Calu3 (cell line): ENCODE results near the gene NPL. TPM values are rescaled to one million over a fixed set of nuclear protein-coding genes. Genes with fewer than 3 reads are reported as not detected.

Experiments used
- Bru-seq: library from RNA; stranded (reverse); fragments of 400-500 nt; gene quantifications from one replicate; lab custom pipeline; 2021; lab: Mats Ljungman, UMichigan
- BruChase-seq, 2 experiments: library from RNA; stranded (reverse); fragments of 400-500 nt; gene quantifications; one replicate each; lab custom pipeline; 2021; lab: Mats Ljungman, UMichigan
- BruUV-seq: library from RNA; stranded (reverse); fragments of 400-500 nt; replicated peaks from 2 replicates; lab custom pipeline; 2021; lab: Mats Ljungman, UMichigan
- CTCF ChIA-PET: fragments of 300-600 bp; sonication (Branson Sonifier 250); formaldehyde crosslinking; loops from one replicate; lab custom pipeline; 2022; ENCODE audit warnings: antibody characterized with exemption; lab: Charles Lee
- DNase-seq: peaks from one replicate; pipeline ENCODE4 v3.0.0; 2022
- H3K27ac Mint-ChIP-seq: one replicate; pipeline ENCODE4 v1.8.0; 2022; ENCODE audit warnings: mixed read lengths; ENCODE audit not compliant: unreplicated experiment
- H3K27me3 Mint-ChIP-seq: one replicate; pipeline ENCODE4 v1.8.0; 2022; ENCODE audit warnings: mixed read lengths; ENCODE audit not compliant: unreplicated experiment
- H3K36me3 Mint-ChIP-seq: one replicate; pipeline ENCODE4 v1.8.0; 2022; ENCODE audit warnings: mild to moderate bottlenecking, moderate library complexity, mixed read lengths; ENCODE audit not compliant: insufficient read depth, unreplicated experiment
- H3K4me1 Mint-ChIP-seq: one replicate; pipeline ENCODE4 v1.8.0; 2022; ENCODE audit warnings: mild to moderate bottlenecking, low read depth, mixed read lengths; ENCODE audit not compliant: unreplicated experiment
- H3K4me3 Mint-ChIP-seq: one replicate; pipeline ENCODE4 v1.8.0; 2022; ENCODE audit warnings: mild to moderate bottlenecking, low read depth, moderate library complexity, mixed read lengths; ENCODE audit not compliant: unreplicated experiment
- H3K9me3 Mint-ChIP-seq: one replicate; pipeline ENCODE4 v1.8.0; 2022; ENCODE audit warnings: low read depth, mixed read lengths; ENCODE audit not compliant: unreplicated experiment
- intact Hi-C: fragments of 100-400 bp; cut with micrococcal nuclease; formaldehyde crosslinking; loops from one replicate; pipeline ENCODE4 v1.10.0; 2022; ENCODE audit not compliant: unreplicated experiment
- long read RNA-seq: library from polyadenylated mRNA; stranded (forward); transcript quantifications from one replicate; pipeline ENCODE4 v2.0.0, GENCODE V29; 2022
- total RNA-seq: library from RNA; stranded (reverse); gene quantifications from 2 replicates; pipeline ENCODE4 v1.2.3, GENCODE V29; 2022
- TF ChIP-seq, protein P1 (sequence below): fragments of 200-600 bp; IDR thresholded peaks from one replicate; pipeline ENCODE4 v1.8.0; 2022; ENCODE audit warnings: antibody characterized with exemption; ENCODE audit not compliant: unreplicated experiment

NPL gene, protein sequence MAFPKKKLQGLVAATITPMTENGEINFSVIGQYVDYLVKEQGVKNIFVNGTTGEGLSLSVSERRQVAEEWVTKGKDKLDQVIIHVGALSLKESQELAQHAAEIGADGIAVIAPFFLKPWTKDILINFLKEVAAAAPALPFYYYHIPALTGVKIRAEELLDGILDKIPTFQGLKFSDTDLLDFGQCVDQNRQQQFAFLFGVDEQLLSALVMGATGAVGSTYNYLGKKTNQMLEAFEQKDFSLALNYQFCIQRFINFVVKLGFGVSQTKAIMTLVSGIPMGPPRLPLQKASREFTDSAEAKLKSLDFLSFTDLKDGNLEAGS
- total RNA-seq, result 5.0 and 6.9 TPM in 2 replicates
- Bru-seq, nascent RNA, result percentile 46 among the genes with signal in this experiment
- percentile 37 among the genes with signal in this experiment for BruChase-seq, experiment 1, labeled RNA remaining after a 6-hour chase
- BruChase-seq, experiment 2, labeled RNA remaining after a 2-hour chase, result percentile 39 among the genes with signal in this experiment
- long read RNA-seq, partial matches to known transcripts, result 0 of 6 reads
- long read RNA-seq, other reads (novel, unspliced or antisense), result 6 of 6 reads

DNA sequence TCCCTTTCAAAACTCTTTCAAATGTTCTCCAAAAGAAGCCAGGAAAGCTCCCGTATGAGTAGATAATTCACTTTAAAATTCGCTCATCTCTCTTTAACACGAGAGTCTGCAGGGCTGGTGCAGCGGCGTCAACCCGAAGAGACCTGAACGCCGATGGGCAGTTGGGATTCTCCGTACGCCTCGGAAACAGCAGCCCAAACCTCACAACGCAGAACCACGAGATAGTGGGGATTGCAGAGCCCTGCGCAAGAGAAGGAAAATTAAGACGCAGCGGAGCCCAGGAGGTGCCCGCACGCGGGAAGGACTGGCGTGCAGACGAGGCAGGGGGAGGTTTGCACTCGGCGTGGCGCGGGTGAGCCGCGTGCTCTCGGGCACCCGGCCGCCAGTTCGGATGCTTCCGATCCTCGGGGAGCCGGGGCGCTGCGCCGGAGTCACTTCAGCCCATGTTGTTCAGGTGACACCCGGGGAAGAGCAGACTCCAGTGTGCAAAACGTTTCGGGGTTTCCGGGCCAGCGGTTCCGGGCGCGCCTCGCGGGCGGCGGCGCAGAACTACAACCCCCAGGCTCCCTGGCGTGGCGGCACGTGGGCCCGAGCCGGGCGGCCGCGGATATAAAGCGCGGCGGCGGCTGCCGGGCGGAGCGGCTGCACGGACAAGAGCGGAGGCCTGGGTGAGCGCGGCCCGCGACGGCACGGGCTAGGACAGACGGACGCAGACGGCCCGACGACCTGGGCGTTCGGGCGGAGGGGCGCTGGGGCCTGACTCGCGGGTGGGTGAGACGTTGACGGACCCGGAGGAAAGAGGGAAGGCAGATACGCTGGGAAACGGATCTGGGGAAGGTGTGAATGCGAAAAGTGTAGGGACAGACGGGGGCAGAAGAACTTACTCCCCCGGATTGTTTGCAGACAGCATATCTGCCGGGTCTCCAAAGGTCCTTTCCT lies at the start of gene NPL:
NPL (plus strand) TSS at position 636 of the 939 bp plus-strand sequence. CDS start 4,599 bp downstream, outside the sequence.
- no TSS peak for BruUV-seq
- Mint-ChIP-seq H3K4me3 (peak within 1 kb of the TSS; percentile 88), H3K9me3 (no peaks in the 10 kb centered on the region), H3K27me3 (peaks cover 34% of the 10 kb centered on the region), H3K4me1 (no peaks in the 10 kb centered on the region), H3K36me3 (peaks cover 13% of the 10 kb centered on the region), H3K27ac (peak within 1 kb of the TSS; percentile 71)
- peak; percentile 87 for DNase-seq
- CTCF ChIA-PET, result interaction anchor here (1.0 kb wide), 1 partner anchor 186 kb away, joined by 3 read pairs; no protein-coding TSS in a partner anchor
- intact Hi-C loops, result no loop called here
- TF ChIP-seq, protein P1, sequence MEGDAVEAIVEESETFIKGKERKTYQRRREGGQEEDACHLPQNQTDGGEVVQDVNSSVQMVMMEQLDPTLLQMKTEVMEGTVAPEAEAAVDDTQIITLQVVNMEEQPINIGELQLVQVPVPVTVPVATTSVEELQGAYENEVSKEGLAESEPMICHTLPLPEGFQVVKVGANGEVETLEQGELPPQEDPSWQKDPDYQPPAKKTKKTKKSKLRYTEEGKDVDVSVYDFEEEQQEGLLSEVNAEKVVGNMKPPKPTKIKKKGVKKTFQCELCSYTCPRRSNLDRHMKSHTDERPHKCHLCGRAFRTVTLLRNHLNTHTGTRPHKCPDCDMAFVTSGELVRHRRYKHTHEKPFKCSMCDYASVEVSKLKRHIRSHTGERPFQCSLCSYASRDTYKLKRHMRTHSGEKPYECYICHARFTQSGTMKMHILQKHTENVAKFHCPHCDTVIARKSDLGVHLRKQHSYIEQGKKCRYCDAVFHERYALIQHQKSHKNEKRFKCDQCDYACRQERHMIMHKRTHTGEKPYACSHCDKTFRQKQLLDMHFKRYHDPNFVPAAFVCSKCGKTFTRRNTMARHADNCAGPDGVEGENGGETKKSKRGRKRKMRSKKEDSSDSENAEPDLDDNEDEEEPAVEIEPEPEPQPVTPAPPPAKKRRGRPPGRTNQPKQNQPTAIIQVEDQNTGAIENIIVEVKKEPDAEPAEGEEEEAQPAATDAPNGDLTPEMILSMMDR, result no peak

DNA sequence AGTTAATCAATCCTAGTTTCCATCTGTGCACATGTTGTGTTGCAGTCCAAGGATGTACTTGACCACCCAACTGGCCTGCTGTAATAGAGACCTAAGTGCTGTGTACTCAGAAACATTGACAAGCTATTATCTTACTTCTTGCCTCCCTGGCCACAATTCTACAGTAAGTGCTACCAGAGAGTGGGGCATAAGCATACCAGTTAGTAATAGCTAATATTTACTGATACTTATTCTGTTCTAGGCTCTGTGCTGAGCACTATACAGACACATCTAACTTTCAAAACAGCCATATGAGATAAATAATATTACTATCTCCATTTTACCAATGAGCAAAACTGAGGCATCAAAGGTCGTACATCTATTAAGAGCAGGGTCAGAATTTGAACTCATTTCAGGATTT lies 49.5 kb upstream of the NPL start:
- TF ChIP-seq, protein P1, result no peak
- Mint-ChIP-seq H3K27ac (no peak overlapping the region), H3K4me3 (no peak overlapping the region), H3K4me1 (no peaks in the 10 kb centered on the region), H3K9me3 (no peaks in the 10 kb centered on the region), H3K27me3 (peaks cover under 1% of the 10 kb centered on the region), H3K36me3 (no peaks in the 10 kb centered on the region)
- CTCF ChIA-PET, result interaction anchor here (0.6 kb wide), 1 partner anchor 57 kb away, joined by 6 read pairs; no protein-coding TSS in a partner anchor
- intact Hi-C loops, result no loop called here
- no peak for DNase-seq
- no TSS peak for BruUV-seq

DNA sequence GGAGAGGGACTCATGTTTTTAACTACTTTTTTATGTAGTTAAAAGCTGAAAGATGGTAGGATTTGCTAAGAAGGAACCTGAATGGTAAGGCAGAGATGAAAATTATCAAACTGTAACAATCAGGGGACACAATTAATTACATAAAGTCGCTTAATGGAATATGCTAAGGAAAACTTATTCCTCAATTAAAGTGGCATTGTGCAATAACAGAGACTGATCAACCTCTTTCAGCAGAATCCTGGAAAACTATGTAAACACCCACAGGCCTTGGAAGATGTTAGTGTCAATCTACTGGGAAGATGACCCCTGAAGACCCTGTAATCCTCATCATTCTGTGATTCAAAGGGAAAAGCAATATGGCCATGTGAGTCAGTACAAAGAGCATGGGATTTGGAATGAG lies 46.8 kb upstream of the NPL start:
- no peaks in the 10 kb centered on the region for H3K36me3 Mint-ChIP-seq
- no peak overlapping the region for H3K27ac Mint-ChIP-seq
- no TSS peak for BruUV-seq
- no peaks in the 10 kb centered on the region for H3K4me1 Mint-ChIP-seq
- H3K27me3 Mint-ChIP-seq, result peaks cover 20% of the 10 kb centered on the region
- DNase-seq, result no peak
- no peak overlapping the region for H3K4me3 Mint-ChIP-seq
- TF ChIP-seq, protein P1, result no peak
- CTCF ChIA-PET, result no interaction called here
- no peaks in the 10 kb centered on the region for H3K9me3 Mint-ChIP-seq
- intact Hi-C loops, result no loop called here
